Measurements from ENCODE around the gene LRP1-AS. TPM values are rescaled to one million over a fixed set of nuclear protein-coding genes. Genes with fewer than 3 reads are reported as not detected.
A peak's percentile ranks its signal among the peaks of the same experiment; 100 is the strongest.

LRP1-AS gene
- total and polyA plus RNA-seq, 3 donors from 2014 or later, result not detected

GRCh38 chr12:57128519-57129247 lies 18.7 kb downstream of the LRP1-AS start:
- intact Hi-C loops (cut with DNase I; ENCODE audit: low total_unique reads), result no loop called here
- 0 to 3% methylated on average over 15 to 34 of the region's 35 CpGs for WGBS, 2 donors
- no peaks in the 10 kb centered on the region for H3K9me3 ChIP-seq
- no peak for DNase-seq
- H3K27ac ChIP-seq, result peak overlapping the region; percentile 98 to 99
- H3K4me3 ChIP-seq, result peak overlapping the region; percentile 65 to 92
- no peaks in the 10 kb centered on the region for H3K36me3 ChIP-seq (ENCODE audit: low read depth, missing control alignments)
- H3K27me3 ChIP-seq, result no peaks in the 10 kb centered on the region
- peaks cover 47% of the 10 kb centered on the region for H3K4me1 ChIP-seq
- TF ChIP-seq POLR2A (IDR thresholded peaks at IDR 0.05) (no peak), CTCF (IDR thresholded peaks at IDR 0.05) (no peak)

GRCh38 chr12:57127726-57128518 lies 19.5 kb downstream of the LRP1-AS start, which contains the start of gene LRP1:
LRP1 (plus strand) TSS chr12:57128483; CDS start chr12:57128965, 482 bp downstream.
- Histone ChIP-seq H3K4me1 (peaks cover 41% of the 10 kb centered on the region), H3K27ac (peak within 1 kb of the TSS; percentile 98 to 99), H3K27me3 (no peaks in the 10 kb centered on the region), H3K4me3 (peak within 1 kb of the TSS; percentile 65 to 92), H3K9me3 (no peaks in the 10 kb centered on the region), H3K36me3 (ENCODE audit: low read depth, missing control alignments) (no peaks in the 10 kb centered on the region)
- intact Hi-C loops (cut with DNase I; ENCODE audit: low total_unique reads), result loop anchor here (2.0 kb wide), 1 partner anchor 51 kb away; no protein-coding TSS in a partner anchor
- peak; percentile 89 for DNase-seq
- 1 to 2% methylated on average over 39 to 56 of the region's 57 CpGs for WGBS, 2 donors
- TF ChIP-seq CTCF (IDR thresholded peaks at IDR 0.05) (no peak), POLR2A (IDR thresholded peaks at IDR 0.05) (peak; percentile 51)

GRCh38 chr12:57127101-57127725 lies 20.2 kb downstream of the LRP1-AS start:
- WGBS, 2 donors, result 1% methylated on average over 23 to 26 of the region's 26 CpGs
- Histone ChIP-seq H3K9me3 (no peaks in the 10 kb centered on the region), H3K36me3 (ENCODE audit: low read depth, missing control alignments) (no peaks in the 10 kb centered on the region), H3K4me1 (peaks cover 34% of the 10 kb centered on the region), H3K27ac (peak overlapping the region; percentile 98 to 99), H3K27me3 (no peaks in the 10 kb centered on the region), H3K4me3 (peak overlapping the region; percentile 65 to 92)
- intact Hi-C loops (cut with DNase I; ENCODE audit: low total_unique reads), result loop anchor here (2.0 kb wide), 1 partner anchor 52 kb away; no protein-coding TSS in a partner anchor
- TF ChIP-seq POLR2A (IDR thresholded peaks at IDR 0.05), result no peak
- peak; percentile 32 to 61 (median 33) for TF ChIP-seq CTCF (IDR thresholded peaks at IDR 0.05)
- peak; percentile 92 for DNase-seq

GRCh38 chr12:57126561-57126960 lies 20.9 kb downstream of the LRP1-AS start:
- WGBS, 2 donors, result 22 to 25% methylated on average over 7 of the region's 7 CpGs
- peak overlapping the region; percentile 98 to 99 for H3K27ac ChIP-seq
- H3K27me3 ChIP-seq, result no peaks in the 10 kb centered on the region
- DNase-seq, result no peak
- TF ChIP-seq CTCF (IDR thresholded peaks at IDR 0.05) (no peak), POLR2A (IDR thresholded peaks at IDR 0.05) (no peak)
- peaks cover 28% of the 10 kb centered on the region for H3K4me1 ChIP-seq
- no peaks in the 10 kb centered on the region for H3K9me3 ChIP-seq
- intact Hi-C loops (cut with DNase I; ENCODE audit: low total_unique reads), result loop anchor here (2.0 kb wide), 1 partner anchor 52 kb away; no protein-coding TSS in a partner anchor
- H3K4me3 ChIP-seq, result no peak overlapping the region
- H3K36me3 ChIP-seq (ENCODE audit: low read depth, missing control alignments), result no peaks in the 10 kb centered on the region
